HG03378 (cell line): ENCODE results near the gene CYP2J2.
A peak's percentile ranks its signal among the peaks of the same experiment; 100 is the strongest.
"Not testable (repeated sequence)": the region's sequence is repeated elsewhere in the genome, so short reads cannot be mapped to it uniquely, and the experiment has no call there.

Experiments
- ATAC-seq: cut with Tn5 transposase; IDR thresholded peaks from one replicate; pipeline ENCODE4 v1.9.1; 2021; ENCODE audit warnings: mild to moderate bottlenecking, moderate library complexity; ENCODE audit not compliant: unreplicated experiment

The CYP2J2 gene

GRCh38 chr1:59926381-59927123, at the start of gene CYP2J2:
Gene CYP2J2, minus strand, starts transcription at chr1:59926773. Its CDS starts 27 bp downstream, at chr1:59926746.
- no peak for ATAC-seq

DNA sequence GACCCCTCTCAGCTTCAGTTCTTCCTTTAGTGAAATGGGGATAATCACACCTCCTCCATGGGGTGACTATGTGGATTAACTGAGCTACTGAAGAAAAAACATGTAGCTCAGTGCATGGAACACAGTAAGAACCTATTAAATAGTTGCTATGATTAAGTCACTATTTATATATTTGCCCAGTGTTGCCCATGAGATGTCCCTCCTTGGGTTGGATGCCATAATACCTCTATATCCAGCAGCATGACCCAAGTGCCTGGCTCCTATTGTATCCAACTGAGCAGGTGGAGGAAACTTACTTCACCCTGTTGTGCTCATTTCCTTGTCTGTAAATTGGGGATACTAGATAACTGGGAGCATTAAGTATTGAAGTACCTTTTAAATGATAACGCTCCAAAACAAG, 47.1 kb upstream of the CYP2J2 start:
- ATAC-seq: no peak

DNA sequence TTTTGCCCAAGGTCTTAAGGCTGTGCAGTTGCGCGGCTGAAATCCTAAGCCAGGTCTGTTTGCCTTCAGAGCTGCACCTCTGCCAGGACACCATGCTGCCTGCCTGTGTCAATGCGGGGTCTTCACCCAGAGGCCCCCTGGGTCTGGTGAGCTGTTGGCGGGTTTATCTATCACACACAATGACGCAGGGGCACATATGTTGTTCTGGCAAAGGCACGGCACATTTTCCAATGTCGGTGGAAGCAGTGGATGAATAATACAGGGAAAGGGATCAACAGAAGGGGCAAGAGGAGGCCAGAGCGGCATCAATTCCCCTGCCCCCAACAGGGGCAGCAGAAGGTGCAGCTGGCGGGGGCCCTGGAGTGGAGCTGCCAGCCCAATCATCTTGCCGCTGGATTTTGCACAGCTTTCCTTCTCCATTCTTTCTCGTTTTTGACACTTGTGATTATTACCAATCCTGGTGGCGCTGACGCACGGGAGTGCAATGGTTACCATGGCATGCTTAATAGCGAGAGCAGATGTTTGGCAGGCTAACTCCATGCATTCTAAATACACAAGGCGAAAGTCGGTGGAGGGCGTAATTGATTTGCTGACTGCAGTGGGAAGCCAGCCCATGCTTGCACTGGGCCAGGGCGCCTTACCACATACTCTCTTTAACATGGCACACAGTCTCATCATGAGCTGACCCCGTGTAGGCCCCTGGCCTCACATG, 45.8 kb upstream of the CYP2J2 start:
- ATAC-seq: no peak

DNA sequence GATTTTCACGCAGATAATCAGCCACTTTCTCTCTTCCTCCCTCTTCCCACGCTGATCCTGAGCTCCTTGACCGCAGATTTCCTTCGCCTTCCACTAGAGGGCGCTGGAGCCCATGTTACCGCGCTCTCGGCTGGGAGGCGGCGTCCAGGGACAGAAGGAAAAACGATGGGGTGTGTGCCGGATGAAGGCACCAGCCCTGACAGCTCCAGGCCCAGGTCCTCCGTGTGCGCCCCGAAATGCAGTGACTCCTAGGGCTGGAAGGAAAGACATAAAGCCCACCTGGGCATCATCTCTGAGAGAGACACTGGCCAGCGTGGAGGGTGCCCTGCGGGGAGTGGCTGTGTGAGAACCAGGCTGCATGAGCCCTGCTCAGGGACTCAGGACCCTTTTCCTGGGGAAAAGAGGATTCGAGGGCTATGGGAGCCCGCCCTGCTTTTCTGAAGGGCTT, 44.9 kb upstream of the CYP2J2 start:
- ATAC-seq: no peak

DNA sequence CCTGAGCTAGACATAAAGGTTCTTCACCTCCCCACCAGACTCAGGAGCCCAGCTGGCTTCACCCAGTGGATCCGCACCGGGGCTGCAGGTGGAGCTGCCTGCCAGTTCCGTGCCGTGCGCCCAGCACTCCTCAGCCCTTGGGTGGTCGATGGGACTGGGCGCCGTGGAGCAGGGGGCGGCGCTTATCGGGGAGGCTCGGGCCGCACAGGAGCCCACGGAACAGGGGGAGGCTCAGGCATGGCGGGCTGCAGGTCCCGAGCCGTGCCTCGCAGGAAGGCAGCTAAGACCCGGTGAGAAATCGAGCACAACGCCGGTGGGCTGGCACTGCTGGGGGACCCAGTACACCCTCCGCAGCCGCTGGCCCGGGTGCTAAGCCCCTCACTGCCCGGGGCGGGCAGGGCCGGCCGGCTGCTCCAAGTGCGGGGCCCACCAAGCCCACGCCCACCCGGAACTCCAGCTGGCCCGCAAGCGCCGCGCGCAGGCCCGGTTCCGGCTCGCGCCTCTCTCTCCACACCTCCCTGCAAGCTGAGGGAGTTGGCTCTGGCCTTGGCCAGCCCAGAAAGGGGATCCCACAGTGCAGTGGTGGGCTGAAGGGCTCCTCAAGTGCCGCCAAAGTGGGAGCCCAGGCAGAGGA, 43.1 kb upstream of the CYP2J2 start:
- not testable (repeated sequence) for ATAC-seq

DNA sequence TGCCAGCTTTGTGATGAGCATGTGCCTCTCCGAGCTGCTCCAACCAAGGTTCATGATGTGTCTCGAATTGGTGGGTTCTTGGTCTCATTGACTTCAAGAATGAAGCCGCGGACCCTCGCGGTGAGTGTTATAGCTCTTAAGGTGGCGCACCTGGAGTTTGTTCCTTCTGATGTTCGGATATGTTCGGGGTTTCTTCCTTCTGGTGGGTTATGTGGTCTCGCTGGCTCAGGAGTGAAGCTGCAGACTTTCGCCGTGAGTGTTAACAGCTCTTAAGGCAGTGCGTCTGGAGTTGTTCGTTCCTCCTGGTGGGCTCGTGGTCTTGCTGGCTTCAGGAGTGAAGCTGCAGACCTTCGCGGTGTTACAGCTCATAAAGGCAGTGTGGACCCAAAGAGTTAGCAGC, 42.2 kb upstream of the CYP2J2 start:
- ATAC-seq: not testable (repeated sequence)

DNA sequence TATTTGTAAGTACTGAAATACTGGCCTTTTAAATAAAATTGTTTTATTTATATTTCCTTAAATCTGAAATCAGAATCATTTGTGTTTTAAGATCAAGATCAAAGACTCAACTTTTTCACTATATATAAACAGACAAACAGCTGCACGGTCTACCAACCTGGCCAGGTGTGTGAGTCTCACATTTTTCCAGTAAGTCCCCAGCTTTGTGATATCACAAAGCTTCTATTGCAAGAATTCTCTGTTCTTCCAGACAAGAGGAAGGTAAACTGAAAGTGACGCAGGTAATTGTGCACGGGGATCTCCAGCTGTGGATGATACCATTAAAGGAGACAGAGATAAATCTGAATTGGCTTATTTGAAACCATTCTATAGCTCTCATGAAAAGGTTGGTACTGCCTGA, 41.2 kb upstream of the CYP2J2 start:
- ATAC-seq: no peak

DNA sequence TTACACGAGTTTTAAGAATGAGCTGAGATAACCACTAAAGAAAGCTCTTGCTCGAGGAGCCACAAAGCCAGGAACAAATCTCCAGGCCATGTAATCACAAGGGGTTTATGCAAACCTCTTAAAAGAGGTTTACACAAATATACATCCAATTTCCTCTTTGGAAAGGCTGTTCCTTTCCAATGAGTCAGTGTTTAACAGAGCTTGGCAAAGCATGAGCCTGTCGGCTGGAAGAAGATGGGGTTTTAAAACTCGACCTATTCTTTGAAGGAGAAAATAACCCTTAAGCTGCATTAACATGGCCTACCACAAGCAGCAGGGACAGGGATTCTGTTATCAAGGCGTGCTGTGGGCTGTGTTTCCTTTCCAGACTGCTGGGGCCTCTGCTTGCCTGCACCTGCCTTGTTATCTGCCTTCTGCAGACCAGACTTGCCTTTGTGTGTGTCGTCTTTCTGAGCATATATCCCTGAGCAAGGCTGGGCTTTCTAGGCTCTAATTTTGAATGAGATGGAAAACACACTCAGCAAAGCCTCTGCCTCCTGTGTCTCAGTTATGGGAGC, 40.6 kb upstream of the CYP2J2 start:
- ATAC-seq: no peak

DNA sequence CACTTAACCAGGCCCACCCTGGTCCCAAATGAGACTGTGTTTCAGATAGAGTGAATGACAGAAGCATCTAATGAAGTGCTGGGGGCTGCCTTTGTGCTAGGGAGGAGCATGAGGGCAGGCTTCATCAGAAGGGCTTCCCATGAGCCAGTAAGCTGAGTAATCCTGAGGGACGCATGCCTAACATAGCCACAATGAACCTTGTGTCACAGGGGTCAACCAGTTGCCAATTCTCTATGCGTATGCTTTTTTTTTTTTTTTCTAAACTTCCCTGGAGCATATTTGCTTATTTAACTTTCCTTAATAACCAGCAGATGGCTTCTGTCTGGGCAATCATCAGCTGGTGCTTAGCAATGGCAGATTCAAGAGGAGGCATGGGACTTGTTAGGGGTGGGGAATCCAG, 25.5 kb upstream of the CYP2J2 start:
- ATAC-seq: no peak

DNA sequence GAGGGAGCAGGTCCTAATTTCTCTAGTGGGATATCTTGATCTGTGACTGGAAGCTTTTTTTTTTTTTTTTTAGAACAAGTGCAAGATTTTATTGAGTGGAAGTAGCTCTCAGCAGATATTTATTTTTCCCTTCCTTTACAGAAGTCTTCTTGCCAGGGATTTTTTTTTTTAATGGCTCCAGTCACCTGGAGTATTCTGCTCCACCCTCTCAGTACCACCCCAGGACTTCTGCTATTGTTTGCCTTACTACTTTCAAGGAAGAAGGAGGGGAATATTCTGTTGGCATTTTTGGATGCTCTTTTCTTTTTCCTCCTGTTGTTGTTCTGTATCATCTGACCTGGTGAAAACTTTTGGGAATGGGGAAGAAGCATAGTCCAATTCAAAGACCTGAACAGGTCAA, 23.1 kb upstream of the CYP2J2 start:
- no peak for ATAC-seq

- ATAC-seq: no peak
Measured at GRCh38 chr1:59948990-59949389, 22.4 kb upstream of the CYP2J2 start.

DNA sequence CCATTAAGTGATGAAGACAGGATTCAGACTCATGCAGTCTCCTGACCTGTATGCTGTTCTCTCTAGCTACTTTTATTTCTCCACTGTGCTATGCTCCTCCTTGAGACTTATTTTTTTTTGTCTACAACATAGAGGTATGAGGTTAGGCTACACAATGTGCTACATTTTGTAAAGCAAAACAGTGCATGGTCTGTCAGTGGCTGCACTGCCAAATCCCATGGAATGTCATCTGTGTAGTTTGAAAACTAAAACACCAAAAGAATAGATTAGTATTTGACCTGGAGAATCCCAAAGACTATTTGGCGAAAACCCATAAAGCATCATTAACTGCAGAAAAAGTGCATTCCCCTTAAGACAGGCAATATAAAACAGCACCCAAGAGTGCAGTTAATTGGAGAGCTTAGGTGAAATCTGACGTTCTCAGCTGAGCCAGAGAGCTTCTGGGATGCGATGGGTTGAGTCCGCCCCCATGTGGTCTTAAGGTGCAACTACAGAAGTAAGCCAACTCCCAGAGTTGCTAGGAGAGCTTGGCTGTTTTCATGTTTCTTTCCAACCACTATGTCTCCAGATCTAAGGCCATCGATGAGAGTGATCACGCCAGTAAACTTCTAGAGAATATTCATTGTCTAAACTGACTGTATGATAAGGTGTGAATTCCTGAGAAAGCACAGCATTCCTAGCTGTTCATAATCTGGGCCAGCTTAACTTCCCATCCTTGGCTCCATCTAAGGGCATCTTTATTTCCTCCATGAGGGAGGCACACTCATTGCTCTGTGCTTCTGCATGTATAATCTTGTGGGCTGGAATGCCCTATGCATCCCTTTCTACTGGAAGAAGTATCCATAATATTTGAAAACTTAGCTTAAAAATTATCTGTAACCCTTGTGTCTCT, 20.7 kb upstream of the CYP2J2 start:
- peak; percentile 89 for ATAC-seq

DNA sequence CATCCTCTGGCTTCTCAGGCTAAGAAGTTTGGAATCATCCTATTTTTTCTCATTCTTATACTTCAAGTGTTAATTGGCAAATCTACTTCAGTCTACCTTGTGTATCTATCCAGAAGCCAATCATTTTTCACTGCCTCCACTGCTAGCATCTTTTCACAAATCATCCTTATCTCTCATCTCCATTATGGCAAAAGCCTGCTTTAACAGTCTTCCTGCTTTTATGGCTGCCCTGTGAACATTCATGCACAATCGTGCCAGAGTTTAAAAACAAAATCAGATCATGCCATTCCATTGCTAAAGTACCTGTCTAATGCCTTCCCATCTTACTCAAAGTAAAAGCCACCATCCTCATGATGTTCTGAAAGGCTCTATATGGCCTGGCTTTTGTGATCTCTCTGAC, 19.2 kb upstream of the CYP2J2 start:
- ATAC-seq: no peak

DNA sequence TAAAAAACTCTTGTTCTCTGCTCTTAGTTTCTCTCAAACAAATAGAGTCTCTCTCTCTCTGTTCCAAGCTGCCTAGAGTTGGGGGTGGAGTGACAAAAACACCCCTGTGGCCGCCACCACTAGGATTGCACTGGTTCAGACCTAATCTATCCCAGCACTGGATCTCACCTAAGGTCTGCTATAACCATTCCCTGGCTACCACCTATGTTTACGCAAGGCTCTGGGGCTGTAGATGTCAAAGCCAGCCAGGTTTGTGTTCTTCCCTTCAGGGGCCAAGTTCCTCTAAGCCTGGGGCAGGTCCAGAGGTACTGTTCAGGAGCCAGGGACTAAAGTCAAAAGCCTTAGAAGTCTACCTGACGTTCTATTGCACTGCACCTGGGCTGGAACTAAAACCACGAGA, 12.8 kb upstream of the CYP2J2 start:
- ATAC-seq: no peak

DNA sequence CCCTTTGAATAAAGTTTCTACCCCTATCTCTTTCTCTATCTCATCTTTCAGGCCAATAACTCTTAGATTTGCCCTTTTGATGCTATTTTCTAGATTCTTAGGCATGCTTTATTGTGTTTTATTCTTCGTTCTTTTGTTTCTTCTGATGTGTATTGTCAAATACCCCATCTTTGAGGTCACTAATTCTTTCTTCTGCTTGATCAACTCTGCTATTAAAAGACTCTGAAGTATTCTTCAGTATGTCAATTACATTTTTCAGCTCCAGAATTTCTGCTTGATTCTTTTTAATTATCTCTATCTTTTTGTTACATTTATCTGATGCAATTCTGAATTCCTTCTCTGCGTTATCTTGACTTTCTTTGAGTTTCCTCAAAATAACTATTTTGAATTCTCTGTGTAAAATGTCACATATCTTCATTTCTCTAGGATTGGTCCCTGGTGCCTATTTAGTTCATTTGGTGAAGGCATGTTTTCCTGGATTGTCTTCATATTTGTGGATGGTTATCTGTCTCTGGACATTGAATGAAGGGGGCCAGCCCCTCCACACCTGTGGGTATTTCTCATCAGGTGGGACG, 11.2 kb upstream of the CYP2J2 start:
- no peak for ATAC-seq

DNA sequence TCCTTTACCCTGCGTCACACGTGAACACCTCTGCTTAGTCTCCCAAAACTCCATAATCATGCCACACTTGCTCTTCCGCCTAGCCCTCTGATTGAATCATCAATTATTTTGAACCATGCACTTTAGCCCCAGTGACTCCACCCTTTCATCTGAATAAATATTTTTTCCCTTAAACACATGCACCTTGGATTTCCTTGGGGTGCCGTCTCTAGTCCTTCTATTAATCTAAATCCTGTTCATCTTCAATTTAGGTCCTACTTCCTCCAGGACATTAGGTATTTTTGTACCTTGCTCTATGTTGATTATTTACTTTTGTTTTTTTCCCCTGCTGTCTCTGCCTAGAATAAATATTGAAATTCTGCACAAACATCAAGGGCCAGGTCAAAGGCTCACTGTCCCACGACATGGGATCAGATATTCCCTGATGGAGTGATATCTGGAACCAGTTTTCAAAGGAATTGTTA, 9.8 kb upstream of the CYP2J2 start:
- ATAC-seq: no peak

DNA sequence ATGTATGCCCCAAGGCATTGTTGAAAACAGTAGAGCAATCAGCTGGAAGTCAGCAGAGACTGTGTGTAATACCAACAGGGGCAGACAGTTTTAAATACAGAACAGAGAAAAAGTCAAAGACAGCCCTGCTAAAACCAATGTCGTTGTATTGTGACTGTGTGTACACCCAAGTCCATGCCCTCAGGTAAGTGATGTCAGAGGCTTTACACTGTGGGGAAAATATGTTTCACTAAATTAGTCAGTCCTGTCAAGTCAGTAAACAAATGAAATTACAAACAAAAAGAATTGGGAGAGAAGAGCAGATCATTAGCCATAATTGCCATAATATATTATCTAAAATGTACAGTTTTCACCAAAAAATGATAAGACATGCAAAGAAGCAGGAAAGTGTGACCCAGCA, 2.4 kb upstream of the CYP2J2 start:
- no peak for ATAC-seq

GRCh38 chr1:59927213-59927612, 640 bp upstream of the CYP2J2 start:
- ATAC-seq: no peak

GRCh38 chr1:59924653-59925052, 1.9 kb downstream of the CYP2J2 start:
- ATAC-seq: no peak

DNA sequence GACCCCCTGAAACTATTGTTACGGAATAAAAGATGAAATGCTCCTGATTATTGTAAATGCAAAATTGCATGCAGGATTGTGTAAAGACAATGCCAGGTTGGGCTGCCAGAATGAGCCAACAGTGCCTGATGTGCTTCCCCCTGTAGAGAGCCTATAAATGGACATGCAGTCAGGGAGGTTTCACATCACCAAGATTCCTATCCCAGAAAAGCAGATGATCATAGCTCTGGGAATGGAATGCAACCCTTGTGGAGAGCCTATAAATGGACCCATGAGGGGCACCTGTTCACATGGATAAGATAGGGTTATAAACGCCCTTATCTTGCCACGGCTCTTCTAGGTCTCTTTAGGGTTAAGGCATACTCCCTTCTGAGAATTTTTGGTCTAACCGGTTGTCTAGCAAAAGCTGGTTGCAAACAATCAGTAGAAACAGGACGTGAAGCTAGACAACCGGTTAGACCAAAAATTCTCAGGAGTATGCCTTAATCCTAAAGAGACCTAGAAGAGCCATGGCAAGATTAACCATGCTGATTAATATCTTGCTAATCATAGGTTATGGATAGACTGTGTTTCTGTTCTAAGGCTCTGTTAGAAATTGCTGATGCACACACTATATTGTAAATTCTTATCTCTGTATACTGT, 5.2 kb downstream of the CYP2J2 start:
- ATAC-seq: not testable (repeated sequence)
